Osteocyte (in vitro differentiated cells): ENCODE measurements around the gene RAB31. TPM values are rescaled to one million over a fixed set of nuclear protein-coding genes. Genes with fewer than 3 reads are reported as not detected.

Source experiments
- DNase-seq: peaks from one replicate; pipeline ENCODE4 v3.0.0; 2021; ENCODE audit warnings: mixed read lengths; ENCODE audit not compliant: unreplicated experiment; ENCODE audit errors: extremely low spot score
- H3K27ac Mint-ChIP-seq: one replicate; pipeline ENCODE4 v1.8.0; 2021; ENCODE audit warnings: mild to moderate bottlenecking, mixed read lengths; ENCODE audit not compliant: unreplicated experiment
- H3K27me3 Mint-ChIP-seq: one replicate; pipeline ENCODE4 v1.8.0; 2021; ENCODE audit warnings: mixed read lengths; ENCODE audit not compliant: unreplicated experiment
- H3K36me3 Mint-ChIP-seq: one replicate; pipeline ENCODE4 v1.8.0; 2021; ENCODE audit warnings: mixed read lengths; ENCODE audit not compliant: unreplicated experiment
- H3K4me1 Mint-ChIP-seq: one replicate; pipeline ENCODE4 v1.8.0; 2021; ENCODE audit warnings: mixed read lengths; ENCODE audit not compliant: unreplicated experiment
- H3K4me3 Mint-ChIP-seq: one replicate; pipeline ENCODE4 v1.8.0; 2021; ENCODE audit warnings: mild to moderate bottlenecking, moderate library complexity, mixed read lengths; ENCODE audit not compliant: unreplicated experiment
- H3K9me3 Mint-ChIP-seq: one replicate; pipeline ENCODE4 v1.8.0; 2021; ENCODE audit warnings: mixed read lengths; ENCODE audit not compliant: unreplicated experiment
- CTCF ChIP-seq: fragments of 200-600 bp; sonication (generic); IDR thresholded peaks from 2 replicates; pipeline ENCODE4 v1.5.0; 2021; ENCODE audit warnings: antibody characterized with exemption, mild to moderate bottlenecking, moderate library complexity
- total RNA-seq: library from RNA; stranded (reverse); gene quantifications from 2 replicates; pipeline ENCODE4 v1.2.1, GENCODE V29; 2021

RAB31 gene
- total RNA-seq, 1 donor from 2014 or later: 90.8 TPM

DNA sequence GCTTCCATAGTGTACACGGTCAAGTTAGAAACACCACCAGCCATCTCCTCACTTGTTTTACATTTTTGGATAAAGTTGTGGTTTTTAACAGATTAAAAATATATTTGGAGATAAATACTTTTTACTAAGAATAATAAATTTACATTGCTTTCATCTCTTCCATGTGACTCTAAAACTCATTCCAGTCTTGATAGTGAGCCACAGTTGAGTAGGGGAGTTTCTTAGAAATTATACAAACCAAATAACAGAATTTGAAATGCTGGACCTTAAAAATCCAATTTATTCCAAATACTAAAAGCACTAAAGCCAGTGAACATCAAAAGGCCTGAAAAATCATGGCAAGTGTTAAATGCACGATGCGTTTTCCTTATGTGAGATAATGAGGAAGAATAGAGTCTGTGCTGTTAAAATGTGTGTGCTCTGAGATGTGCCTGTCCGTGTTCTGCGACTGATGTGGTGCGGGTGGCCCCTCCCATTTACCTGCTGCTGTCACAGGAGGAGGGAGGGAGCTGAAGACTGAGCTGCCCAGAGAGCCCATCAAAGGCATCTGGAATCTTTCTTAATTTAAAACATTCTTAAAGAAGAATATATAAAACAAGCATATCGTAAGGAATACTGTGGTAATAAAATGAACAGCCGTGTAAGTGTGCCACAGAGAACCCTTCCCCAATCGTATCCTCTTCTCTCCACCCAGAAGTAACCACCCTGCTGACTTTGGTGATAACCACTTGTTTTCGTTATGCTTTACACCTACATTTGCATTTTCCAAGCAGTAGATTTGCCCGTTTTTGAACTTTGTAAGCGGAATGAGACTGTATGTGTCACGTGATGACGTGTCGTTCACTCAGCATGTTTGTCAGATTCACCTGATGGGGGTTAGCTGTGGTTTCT lies 120.7 kb downstream of the RAB31 start:
- Mint-ChIP-seq H3K9me3 (no peaks in the 10 kb centered on the region), H3K36me3 (peaks cover 13% of the 10 kb centered on the region), H3K27me3 (no peaks in the 10 kb centered on the region), H3K4me3 (no peak overlapping the region), H3K4me1 (peaks cover 30% of the 10 kb centered on the region), H3K27ac (peak overlapping the region; percentile 81)
- DNase-seq: no peak
- no peak for TF ChIP-seq CTCF

- no peaks in the 10 kb centered on the region for H3K27me3 Mint-ChIP-seq
These were observed 121.3 kb downstream of the RAB31 start for GRCh38 chr18:9829397-9829712.

GRCh38 chr18:9831036-9831722 lies 123.1 kb downstream of the RAB31 start:
- TF ChIP-seq CTCF: no peak
- H3K36me3 Mint-ChIP-seq: peaks cover 13% of the 10 kb centered on the region
- H3K4me3 Mint-ChIP-seq: no peak overlapping the region
- no peak for DNase-seq
- peaks cover 42% of the 10 kb centered on the region for H3K4me1 Mint-ChIP-seq
- H3K27ac Mint-ChIP-seq: no peak overlapping the region
- H3K27me3 Mint-ChIP-seq: no peaks in the 10 kb centered on the region
- no peaks in the 10 kb centered on the region for H3K9me3 Mint-ChIP-seq

More at GRCh38 chr18:9829397-9829712, 121.3 kb downstream of the RAB31 start:
- Mint-ChIP-seq H3K27ac (peak overlapping the region; percentile 81), H3K4me3 (no peak overlapping the region), H3K9me3 (no peaks in the 10 kb centered on the region), H3K36me3 (peaks cover 13% of the 10 kb centered on the region), H3K4me1 (peaks cover 30% of the 10 kb centered on the region)
- no peak for DNase-seq
- no peak for TF ChIP-seq CTCF

DNA sequence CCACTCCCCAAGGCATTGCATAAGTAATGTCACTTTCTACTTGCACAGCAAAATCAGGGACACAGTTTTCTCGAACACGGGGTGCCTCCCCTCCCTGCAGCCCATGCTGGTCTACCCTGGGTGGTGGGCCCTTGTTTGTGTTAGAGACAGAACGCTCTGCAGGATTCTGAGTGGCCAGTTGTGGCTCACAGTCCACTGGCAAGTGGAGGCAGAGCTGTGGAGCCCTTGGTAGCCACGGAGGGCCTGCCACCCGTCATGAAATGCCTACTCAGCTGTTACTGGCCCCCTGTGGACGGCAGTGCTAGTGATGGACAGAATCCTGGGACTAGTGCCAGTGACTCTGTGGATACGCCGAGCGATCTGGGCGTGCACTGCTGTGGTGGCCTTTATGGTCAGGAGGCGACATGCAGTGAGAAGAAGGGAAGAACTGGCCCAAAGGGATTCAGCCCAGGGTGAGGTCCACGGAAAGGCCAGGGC lies 123.7 kb downstream of the RAB31 start:
- peaks cover 41% of the 10 kb centered on the region for H3K4me1 Mint-ChIP-seq
- no peaks in the 10 kb centered on the region for H3K27me3 Mint-ChIP-seq
- DNase-seq: no peak
- peaks cover 13% of the 10 kb centered on the region for H3K36me3 Mint-ChIP-seq
- no peak overlapping the region for H3K4me3 Mint-ChIP-seq
- H3K9me3 Mint-ChIP-seq: no peaks in the 10 kb centered on the region
- H3K27ac Mint-ChIP-seq: no peak overlapping the region
- TF ChIP-seq CTCF: no peak

DNA sequence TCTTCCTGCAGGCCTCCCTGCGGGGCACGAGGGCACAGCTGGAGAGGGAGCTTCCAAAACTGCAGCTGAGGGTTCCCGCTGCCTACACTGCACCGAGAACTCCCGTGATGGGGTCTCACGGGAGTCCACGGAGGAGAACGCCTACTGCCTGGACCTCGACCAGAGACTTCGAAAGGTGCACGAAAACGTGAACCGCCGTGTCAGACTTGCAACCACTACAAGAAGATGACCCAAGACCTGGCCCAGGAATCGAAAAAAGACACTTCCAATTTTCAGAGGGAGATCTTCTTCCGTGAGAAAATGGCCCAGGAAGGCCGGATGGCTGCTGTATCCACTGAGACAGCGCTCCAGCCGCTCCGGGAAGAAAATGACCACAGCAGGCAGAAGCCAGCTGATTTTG lies 124.8 kb downstream of the RAB31 start:
- no peaks in the 10 kb centered on the region for H3K27me3 Mint-ChIP-seq

More for the DNA sequence above, 124.8 kb downstream of the RAB31 start:
- H3K36me3 Mint-ChIP-seq: peaks cover 13% of the 10 kb centered on the region
- no peak overlapping the region for H3K27ac Mint-ChIP-seq
- TF ChIP-seq CTCF: no peak
- H3K4me1 Mint-ChIP-seq: peaks cover 33% of the 10 kb centered on the region
- no peak for DNase-seq
- no peaks in the 10 kb centered on the region for H3K9me3 Mint-ChIP-seq
- H3K4me3 Mint-ChIP-seq: no peak overlapping the region
